ENCODE data around the gene SIRPD. TPM values are rescaled to one million over a fixed set of nuclear protein-coding genes. Genes with fewer than 3 reads are reported as not detected.
A peak's percentile ranks its signal among the peaks of the same experiment; 100 is the strongest.
"Not testable (repeated sequence)": the region's sequence is repeated elsewhere in the genome, so short reads cannot be mapped to it uniquely, and the experiment has no call there.

SIRPD gene
- not detected in 2 replicates for total RNA-seq (2014; rRNA removed)
- polyA plus RNA-seq (2012) = not detected

- DNase-seq (ENCODE audit: low read depth) = no peak
Measured at GRCh38 chr20:1557605-1558004, at the start of gene SIRPD. TSS of gene SIRPD (minus strand) at chr20:1557705. CDS start at chr20:1557653, 52 bp downstream.

DNA sequence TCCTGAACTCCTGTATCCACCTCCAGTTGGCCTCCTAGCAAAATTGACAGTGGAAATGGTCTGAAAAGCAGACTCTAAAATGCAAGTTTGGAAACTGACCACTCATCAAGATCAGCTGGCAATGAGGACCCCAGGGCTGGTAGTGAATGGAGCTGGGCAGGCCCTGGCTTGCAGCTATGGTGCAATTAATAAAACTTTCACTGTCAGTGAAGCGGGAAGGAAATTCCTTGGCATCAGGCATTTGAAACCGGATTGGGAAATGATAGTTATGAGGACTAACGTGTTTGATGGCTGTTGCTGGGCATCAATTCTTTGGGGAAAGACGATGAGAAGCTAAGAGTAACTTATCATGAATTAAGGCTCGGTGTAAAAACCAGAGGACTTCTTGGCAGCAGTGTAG lies 43.2 kb upstream of the SIRPD start:
- DNase-seq (ENCODE audit: low read depth) = no peak

- DNase-seq (ENCODE audit: low read depth) = no peak
Measured at GRCh38 chr20:1595333-1595732, 37.8 kb upstream of the SIRPD start.

GRCh38 chr20:1588533-1589460 lies 31.3 kb upstream of the SIRPD start:
- peak; percentile 19 for DNase-seq (ENCODE audit: low read depth)

DNA sequence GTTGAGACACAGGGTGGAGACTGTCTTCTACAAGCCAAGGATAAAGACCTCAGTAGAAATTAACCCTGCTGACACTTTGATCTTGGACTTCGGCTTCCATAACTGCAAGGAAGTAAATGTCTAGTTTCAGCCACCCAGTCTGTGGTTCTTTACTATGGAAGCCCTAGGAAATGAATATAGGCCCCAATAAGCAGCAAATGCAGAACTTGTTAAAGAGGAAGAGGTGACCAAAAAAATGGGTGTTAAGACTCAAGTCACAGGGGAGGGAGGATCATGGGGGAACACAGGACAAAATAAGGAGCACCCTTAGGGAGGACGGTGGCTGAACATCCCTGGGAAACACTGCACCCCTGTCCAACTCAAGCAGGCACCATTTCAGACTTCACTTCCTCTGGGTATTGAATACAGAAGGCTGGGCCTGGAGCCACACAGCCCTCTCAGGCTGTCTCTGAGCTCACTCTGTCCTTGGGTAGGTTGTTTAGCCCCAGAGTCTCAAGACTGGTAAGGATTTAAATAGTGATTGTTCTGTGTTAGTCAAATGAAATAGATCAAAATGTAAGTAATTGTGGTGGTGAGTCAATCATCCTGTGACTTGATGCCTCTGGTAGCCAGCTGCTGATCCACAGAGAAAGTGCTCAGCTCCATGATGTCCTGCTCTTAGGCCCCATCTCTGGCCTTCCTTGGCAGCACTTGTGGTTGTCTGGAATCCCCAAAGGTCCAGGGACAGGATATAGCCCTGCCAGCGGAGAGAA lies 30.5 kb upstream of the SIRPD start:
- peak; percentile 13 for DNase-seq (ENCODE audit: low read depth)

DNA sequence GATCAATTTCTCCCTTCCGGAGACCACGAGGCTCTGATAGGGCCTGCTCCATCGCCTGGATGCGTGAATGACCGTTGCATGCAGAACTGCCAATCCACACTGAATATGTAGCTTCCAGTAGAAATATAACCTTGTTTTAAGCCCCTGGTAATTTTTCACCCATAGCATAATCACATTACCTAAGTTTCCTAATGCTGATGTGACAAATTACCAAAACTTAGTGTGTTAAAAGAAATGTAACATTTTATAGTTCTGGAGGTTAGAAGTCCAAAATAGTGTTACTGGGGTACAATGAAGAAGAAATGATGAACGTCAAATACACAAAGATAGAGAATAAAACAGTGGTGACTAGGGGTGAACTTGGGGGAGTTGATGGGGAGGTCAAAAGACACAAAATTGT lies 22.0 kb upstream of the SIRPD start:
- DNase-seq (ENCODE audit: low read depth) = no peak

GRCh38 chr20:1577906-1578305 lies 20.4 kb upstream of the SIRPD start:
- DNase-seq (ENCODE audit: low read depth) = no peak

GRCh38 chr20:1577313-1577712 lies 19.8 kb upstream of the SIRPD start:
- DNase-seq (ENCODE audit: low read depth) = not testable (repeated sequence)

DNA sequence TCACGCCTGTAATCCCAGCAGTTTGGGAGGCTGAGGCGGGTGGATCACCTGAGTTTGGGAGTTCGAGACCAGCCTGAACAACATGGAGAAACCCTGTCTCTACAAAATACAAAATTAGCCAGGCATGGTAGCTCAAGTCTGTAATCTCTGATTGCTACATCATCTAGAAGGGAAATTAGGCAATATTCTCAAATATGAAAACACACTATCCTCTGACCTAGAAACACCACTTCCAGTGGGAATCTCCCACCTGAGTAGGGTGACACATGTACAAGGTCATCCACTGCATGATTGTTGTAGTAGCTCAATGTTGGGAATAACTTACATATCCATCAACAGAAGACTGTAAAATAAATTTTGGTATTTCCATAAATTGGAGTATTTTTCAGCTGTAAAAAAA lies 19.1 kb upstream of the SIRPD start:
- DNase-seq (ENCODE audit: low read depth) = no peak

- DNase-seq (ENCODE audit: low read depth) = not testable (repeated sequence)
Measured at GRCh38 chr20:1576003-1576402, 18.5 kb upstream of the SIRPD start.

DNA sequence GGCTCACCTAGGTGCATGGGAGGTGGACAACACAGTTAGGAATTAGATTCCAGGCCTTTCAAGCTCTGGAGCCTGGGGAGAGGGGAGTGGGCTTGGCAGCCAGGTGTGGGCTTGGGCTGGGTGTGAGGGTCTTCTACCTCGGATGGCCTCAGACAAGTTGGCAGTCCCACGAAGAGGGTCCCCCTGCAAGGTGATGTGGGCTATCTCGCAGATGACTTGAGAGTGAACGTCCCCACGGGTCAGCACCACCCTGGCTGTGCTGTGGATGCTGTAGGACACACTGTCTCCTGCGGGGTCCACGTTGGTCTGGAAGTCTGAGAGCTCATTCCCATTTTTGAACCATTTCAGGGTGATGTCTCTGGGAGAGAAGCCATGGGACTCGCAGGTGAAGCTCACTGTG lies 14.1 kb upstream of the SIRPD start:
- not testable (repeated sequence) for DNase-seq (ENCODE audit: low read depth)

- DNase-seq (ENCODE audit: low read depth) = peak; percentile 48
Measured at GRCh38 chr20:1569415-1569881, 11.9 kb upstream of the SIRPD start.

GRCh38 chr20:1568163-1568490 lies 10.6 kb upstream of the SIRPD start:
- DNase-seq (ENCODE audit: low read depth) = no peak

- peak; percentile 44 for DNase-seq (ENCODE audit: low read depth)
Measured at GRCh38 chr20:1567392-1568162, 10.1 kb upstream of the SIRPD start.

GRCh38 chr20:1566701-1567100 lies 9.2 kb upstream of the SIRPD start:
- DNase-seq (ENCODE audit: low read depth) = no peak

DNA sequence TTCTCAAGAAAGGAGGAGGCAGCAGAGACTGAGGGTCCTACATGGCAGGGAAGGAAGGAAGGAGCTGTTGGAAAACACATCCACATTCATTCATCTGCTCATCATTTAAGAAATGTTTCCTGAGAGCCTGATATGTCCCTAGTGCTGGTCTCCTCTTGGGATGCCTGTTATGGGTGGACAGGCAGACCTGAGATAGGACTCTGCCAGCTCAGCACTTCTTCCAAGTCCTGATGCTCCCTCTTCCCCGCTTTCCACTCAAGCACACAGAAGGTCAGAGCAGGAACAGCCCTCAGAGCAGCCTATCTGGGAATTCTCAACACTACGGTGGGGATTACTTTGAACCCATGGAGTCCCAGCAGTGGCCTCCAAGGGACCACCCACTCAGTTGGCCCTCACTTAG lies 8.0 kb upstream of the SIRPD start:
- no peak for DNase-seq (ENCODE audit: low read depth)

GRCh38 chr20:1563598-1563997 lies 6.1 kb upstream of the SIRPD start:
- no peak for DNase-seq (ENCODE audit: low read depth)

- no peak for DNase-seq (ENCODE audit: low read depth)
Measured at GRCh38 chr20:1562622-1563021, 5.1 kb upstream of the SIRPD start.

DNA sequence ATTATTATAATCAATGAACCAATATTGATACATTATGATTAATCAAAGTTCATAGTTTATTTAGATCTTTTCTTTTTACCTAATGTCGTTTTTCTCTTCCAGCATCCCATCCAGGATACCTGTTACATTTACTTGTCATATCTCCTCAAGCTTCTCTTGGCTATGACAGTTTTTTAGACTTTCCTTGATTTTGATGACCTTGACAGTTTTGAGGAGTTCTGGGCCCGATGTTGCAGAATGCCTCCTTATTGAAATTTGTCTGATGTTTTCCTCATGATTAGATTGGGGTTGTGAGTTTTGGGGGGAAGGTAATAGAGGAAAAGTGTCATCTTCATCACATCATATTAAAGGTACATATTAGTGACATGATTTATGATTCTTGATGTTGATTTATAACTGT lies 3.8 kb upstream of the SIRPD start:
- DNase-seq (ENCODE audit: low read depth) = no peak

- DNase-seq (ENCODE audit: low read depth) = no peak
Measured at GRCh38 chr20:1555952-1556351, 1.6 kb downstream of the SIRPD start.

DNA sequence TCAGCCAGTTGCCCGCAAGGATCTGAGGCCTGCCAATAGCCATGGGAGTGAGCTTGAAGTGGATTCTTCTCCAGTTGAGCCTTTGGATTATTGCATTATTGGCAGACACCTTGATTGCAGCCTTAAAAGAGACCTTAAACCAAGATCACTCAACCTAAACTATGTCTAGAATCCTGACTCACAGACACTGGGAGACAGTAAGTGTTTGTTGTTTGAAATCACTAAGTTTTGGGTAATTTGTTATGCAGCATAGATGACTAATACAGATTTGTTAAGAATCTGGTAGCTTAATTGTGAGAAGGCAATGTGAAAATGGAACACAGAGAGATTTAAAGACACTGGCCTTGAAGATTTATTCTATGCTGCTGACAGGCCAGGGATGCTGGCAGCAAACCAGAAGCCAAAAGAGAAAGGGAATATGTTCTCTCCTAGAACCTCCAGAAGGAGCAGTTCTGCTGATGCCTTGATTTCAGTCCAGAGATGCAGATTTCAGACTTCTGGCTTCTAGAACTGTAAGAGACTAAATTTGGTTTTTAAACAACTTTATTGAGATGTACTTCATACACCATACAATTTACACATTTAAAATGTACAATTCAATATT lies 17.6 kb downstream of the SIRPD start:
- DNase-seq (ENCODE audit: low read depth) = no peak
